ENCODE measurements around the gene AKTIP. TPM values are rescaled to one million over a fixed set of nuclear protein-coding genes. Genes with fewer than 3 reads are reported as not detected.
"Not testable (repeated sequence)": the region's sequence is repeated elsewhere in the genome, so short reads cannot be mapped to it uniquely, and the experiment has no call there.

The AKTIP gene
- polyA plus RNA-seq, 1 donor = 47.4 TPM

GRCh38 chr16:53515259-53515658 is 12.2 kb upstream of the AKTIP start:
- no peak for DNase-seq

GRCh38 chr16:53512795-53513194 is 9.8 kb upstream of the AKTIP start:
- DNase-seq = not testable (repeated sequence)

- DNase-seq = no peak
These were observed 8.6 kb upstream of the AKTIP start for GRCh38 chr16:53511403-53512280.

- no peak for DNase-seq
These were observed 8.0 kb upstream of the AKTIP start for GRCh38 chr16:53511084-53511402.

GRCh38 chr16:53510704-53511070 is 7.7 kb upstream of the AKTIP start:
- no peak for DNase-seq

GRCh38 chr16:53509906-53510703 is 7.1 kb upstream of the AKTIP start:
- peak; percentile 70 for DNase-seq

- DNase-seq = no peak
These were observed 4.6 kb upstream of the AKTIP start for GRCh38 chr16:53507464-53508179.

- DNase-seq = no peak
These were observed 3.2 kb upstream of the AKTIP start for GRCh38 chr16:53506254-53506653.

GRCh38 chr16:53504665-53505064 is 1.7 kb upstream of the AKTIP start:
- DNase-seq = no peak

- peak; percentile 55 for DNase-seq
These were observed 1.1 kb upstream of the AKTIP start for GRCh38 chr16:53503991-53504663.

- DNase-seq = peak; percentile 100
These were observed 388 bp upstream of the AKTIP start for GRCh38 chr16:53503270-53503923.

GRCh38 chr16:53501216-53501859 is 1.7 kb downstream of the AKTIP start:
- no peak for DNase-seq

GRCh38 chr16:53498984-53499383 is 4.0 kb downstream of the AKTIP start:
- DNase-seq = no peak

GRCh38 chr16:53495325-53495724 is 7.7 kb downstream of the AKTIP start:
- DNase-seq = no peak

- DNase-seq = no peak
These were observed 8.4 kb downstream of the AKTIP start for GRCh38 chr16:53494636-53495035.

GRCh38 chr16:53492503-53492902 is 10.5 kb downstream of the AKTIP start:
- no peak for DNase-seq

- no peak for DNase-seq
These were observed 13.3 kb downstream of the AKTIP start for GRCh38 chr16:53489755-53490154.

GRCh38 chr16:53486230-53486629 is 16.8 kb downstream of the AKTIP start:
- DNase-seq = no peak

- DNase-seq = no peak
These were observed 18.5 kb downstream of the AKTIP start for GRCh38 chr16:53484542-53484941.

- no peak for DNase-seq
These were observed 20.9 kb downstream of the AKTIP start for GRCh38 chr16:53482123-53482522.

GRCh38 chr16:53480394-53480793 is 22.6 kb downstream of the AKTIP start:
- no peak for DNase-seq

- no peak for DNase-seq
These were observed 24.0 kb downstream of the AKTIP start for GRCh38 chr16:53478965-53479364.
